ENCODE data around the gene CPNE7. TPM values are rescaled to one million over a fixed set of nuclear protein-coding genes. Genes with fewer than 3 reads are reported as not detected.

Gene CPNE7
- total and polyA plus RNA-seq, 2 donors (not counting 1 experiment from before 2014, with no cell fraction given), result 0.51 to 0.76 TPM

DNA sequence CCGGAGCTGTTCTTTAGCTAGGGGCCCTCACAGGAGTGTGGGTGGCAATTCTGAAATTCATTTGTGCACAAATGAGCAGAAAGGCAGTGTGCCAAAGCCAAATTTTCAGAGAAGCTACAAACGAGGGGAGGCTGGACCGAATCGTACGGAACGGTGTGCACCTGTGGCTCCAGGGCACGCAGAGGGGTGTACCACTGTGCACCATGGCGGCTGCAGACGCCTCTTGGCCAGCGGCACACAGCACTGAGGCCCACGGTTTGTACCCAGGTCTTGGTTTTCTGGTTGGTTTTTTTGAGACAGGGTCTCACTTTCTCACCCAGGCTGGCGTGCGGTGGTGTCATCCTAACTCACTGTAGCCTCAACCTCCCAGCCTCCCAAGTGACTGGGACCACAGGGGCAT is 67.0 kb downstream of the CPNE7 start:
- 89% methylated on average over 11 of the region's 13 CpGs for WGBS (ENCODE audit: insufficient coverage)
- peaks cover 0 to 6% of the 10 kb centered on the region in 2 donors for H3K4me1 ChIP-seq (ENCODE audit: control insufficient read depth in 2 of 2, insufficient read depth in 2 of 2, low read length in 2 of 2)
- H3K9ac ChIP-seq (ENCODE audit: low read length), result no peak overlapping the region
- H3K27ac ChIP-seq (ENCODE audit: low read length in 2 of 2), result no peak overlapping the region
- ATAC-seq (ENCODE audit: low read depth), result no peak
- no peak overlapping the region for H3K4me2 ChIP-seq (replicated peaks; ENCODE audit: low read depth, low read length, poor library complexity, severe bottlenecking)
- Mint-ChIP-seq H3K4me3 (no peak overlapping the region), H3K27ac (no peak overlapping the region), H3K9me3 (ENCODE audit: insufficient read depth) (no peaks in the 10 kb centered on the region), H3K4me1 (peaks cover 9% of the 10 kb centered on the region), H3K27me3 (no peaks in the 10 kb centered on the region)
- intact Hi-C loops (cut with micrococcal nuclease), result no loop called here
- no peaks in the 10 kb centered on the region for H3K27me3 ChIP-seq (replicated peaks in 1 of 4; ENCODE audit: control extremely low read depth in 1 of 4, control insufficient read depth in 3 of 4, insufficient read depth in 4 of 4, low read length in 3 of 4)
- H4K20me1 ChIP-seq (ENCODE audit: control insufficient read depth, insufficient read depth, low read length, poor library complexity, severe bottlenecking), result peaks cover 4% of the 10 kb centered on the region
- no peak overlapping the region for H3K4me3 ChIP-seq (ENCODE audit: control extremely low read depth in 1 of 5, extremely low read depth in 1 of 5, insufficient read depth in 1 of 5, low read depth in 2 of 5, low read length in 4 of 5)
- POLR2A ChIA-PET, result no interaction called here
- peaks cover 3 to 27% of the 10 kb centered on the region in 2 experiments for H3K36me3 ChIP-seq (replicated peaks in 1 of 2; ENCODE audit: control extremely low read depth in 1 of 2, control insufficient read depth in 1 of 2, extremely low read depth in 1 of 2, insufficient read depth in 2 of 2, low read length in 1 of 2)
- no peaks in the 10 kb centered on the region for H3K79me2 ChIP-seq (ENCODE audit: control insufficient read depth, insufficient read depth, low read length)
- CTCF ChIA-PET, result interaction anchor here (1.0 kb wide), 1 partner anchor 28 kb away, joined by 3 read pairs; no protein-coding TSS in a partner anchor
- TF ChIP-seq, protein P1, sequence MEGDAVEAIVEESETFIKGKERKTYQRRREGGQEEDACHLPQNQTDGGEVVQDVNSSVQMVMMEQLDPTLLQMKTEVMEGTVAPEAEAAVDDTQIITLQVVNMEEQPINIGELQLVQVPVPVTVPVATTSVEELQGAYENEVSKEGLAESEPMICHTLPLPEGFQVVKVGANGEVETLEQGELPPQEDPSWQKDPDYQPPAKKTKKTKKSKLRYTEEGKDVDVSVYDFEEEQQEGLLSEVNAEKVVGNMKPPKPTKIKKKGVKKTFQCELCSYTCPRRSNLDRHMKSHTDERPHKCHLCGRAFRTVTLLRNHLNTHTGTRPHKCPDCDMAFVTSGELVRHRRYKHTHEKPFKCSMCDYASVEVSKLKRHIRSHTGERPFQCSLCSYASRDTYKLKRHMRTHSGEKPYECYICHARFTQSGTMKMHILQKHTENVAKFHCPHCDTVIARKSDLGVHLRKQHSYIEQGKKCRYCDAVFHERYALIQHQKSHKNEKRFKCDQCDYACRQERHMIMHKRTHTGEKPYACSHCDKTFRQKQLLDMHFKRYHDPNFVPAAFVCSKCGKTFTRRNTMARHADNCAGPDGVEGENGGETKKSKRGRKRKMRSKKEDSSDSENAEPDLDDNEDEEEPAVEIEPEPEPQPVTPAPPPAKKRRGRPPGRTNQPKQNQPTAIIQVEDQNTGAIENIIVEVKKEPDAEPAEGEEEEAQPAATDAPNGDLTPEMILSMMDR (IDR thresholded peaks at IDR 0.05), result no peak
- TF ChIP-seq EZH2 (IDR thresholded peaks at IDR 0.05; ENCODE audit: borderline replicate concordance, insufficient read depth, low read depth, low read length, poor library complexity, severe bottlenecking), result no peak
- no peak for DNase-seq
- no peak overlapping the region for H2AFZ ChIP-seq (ENCODE audit: insufficient read depth, low read depth, low read length, poor library complexity, severe bottlenecking)
- H3K9me3 ChIP-seq (ENCODE audit: control extremely low read depth in 1 of 3, control insufficient read depth in 2 of 3, insufficient read depth in 1 of 3, low read length in 2 of 3), result no peaks in the 10 kb centered on the region

DNA sequence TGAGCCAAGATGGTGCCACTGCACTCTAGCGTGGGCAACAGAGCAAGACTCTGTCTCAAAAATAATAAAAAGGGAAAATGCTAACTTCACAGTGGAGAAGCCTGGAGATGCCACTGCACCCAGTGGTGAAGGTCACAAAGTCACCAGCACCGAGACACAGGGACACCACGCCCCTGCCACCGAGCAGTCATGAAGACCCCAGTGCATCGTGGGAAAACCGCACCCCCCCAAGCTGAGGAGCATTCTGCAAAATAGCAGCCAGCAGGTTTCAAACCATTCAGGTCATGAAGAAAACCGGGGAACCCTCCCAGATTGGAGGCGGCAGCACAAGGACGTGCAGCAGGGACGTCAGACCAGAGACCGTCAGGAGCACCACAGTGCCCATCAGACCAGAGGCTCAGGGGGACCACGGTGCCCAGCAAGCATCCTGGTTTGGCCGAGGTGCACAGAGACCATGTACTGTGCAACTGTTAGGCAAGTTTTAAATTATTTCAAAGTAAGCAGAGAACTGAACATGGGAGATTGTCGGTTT is 68.3 kb downstream of the CPNE7 start:
- Mint-ChIP-seq H3K4me1 (peaks cover 9% of the 10 kb centered on the region), H3K27ac (no peak overlapping the region), H3K4me3 (no peak overlapping the region), H3K9me3 (ENCODE audit: insufficient read depth) (no peaks in the 10 kb centered on the region), H3K27me3 (no peaks in the 10 kb centered on the region)
- 93% methylated on average over 14 of the region's 14 CpGs for WGBS (ENCODE audit: insufficient coverage)
- ATAC-seq (ENCODE audit: low read depth), result no peak
- no peak for TF ChIP-seq EZH2 (IDR thresholded peaks at IDR 0.05; ENCODE audit: borderline replicate concordance, insufficient read depth, low read depth, low read length, poor library complexity, severe bottlenecking)
- TF ChIP-seq, protein P1 (IDR thresholded peaks at IDR 0.05), result no peak
- ChIA-PET CTCF (no interaction called here), POLR2A (no interaction called here)
- DNase-seq, result no peak
- Histone ChIP-seq H3K36me3 (replicated peaks in 1 of 2; ENCODE audit: control extremely low read depth in 1 of 2, control insufficient read depth in 1 of 2, extremely low read depth in 1 of 2, insufficient read depth in 2 of 2, low read length in 1 of 2) (peaks cover 3 to 27% of the 10 kb centered on the region in 2 experiments), H3K79me2 (ENCODE audit: control insufficient read depth, insufficient read depth, low read length) (no peaks in the 10 kb centered on the region), H3K27ac (ENCODE audit: low read length in 2 of 2) (no peak overlapping the region), H3K4me3 (ENCODE audit: control extremely low read depth in 1 of 5, extremely low read depth in 1 of 5, insufficient read depth in 1 of 5, low read depth in 2 of 5, low read length in 4 of 5) (no peak overlapping the region), H3K27me3 (replicated peaks in 1 of 4; ENCODE audit: control extremely low read depth in 1 of 4, control insufficient read depth in 3 of 4, insufficient read depth in 4 of 4, low read length in 3 of 4) (no peaks in the 10 kb centered on the region), H2AFZ (ENCODE audit: insufficient read depth, low read depth, low read length, poor library complexity, severe bottlenecking) (no peak overlapping the region), H3K9ac (ENCODE audit: low read length) (no peak overlapping the region), H4K20me1 (ENCODE audit: control insufficient read depth, insufficient read depth, low read length, poor library complexity, severe bottlenecking) (peaks cover 4% of the 10 kb centered on the region), H3K4me2 (replicated peaks; ENCODE audit: low read depth, low read length, poor library complexity, severe bottlenecking) (no peak overlapping the region), H3K9me3 (ENCODE audit: control extremely low read depth in 1 of 3, control insufficient read depth in 2 of 3, insufficient read depth in 1 of 3, low read length in 2 of 3) (no peaks in the 10 kb centered on the region), H3K4me1 (ENCODE audit: control insufficient read depth in 2 of 2, insufficient read depth in 2 of 2, low read length in 2 of 2) (peaks cover 0 to 6% of the 10 kb centered on the region in 2 donors)
- intact Hi-C loops (cut with micrococcal nuclease), result no loop called here

Measured in B cell (primary cell).